Cardiac fibroblast (primary cell): ENCODE measurements around the gene KSR1.

ENCODE experiments used
- DNase-seq, 2 donors: peaks; one replicate each; pipeline versions ENCODE4 v3.0.0 to v3.0.0-alpha.2; 2010; ENCODE audit warnings: low read depth in 2 of 2
- H3K4me3 ChIP-seq, 2 donors: replicated peaks in 1 of 2; 1 replicate in 1 of 2; 2 replicates in 1 of 2; pipeline ENCODE4 v1.5.1; 2011; ENCODE audit warnings: low read depth in 2 of 2, low read length in 2 of 2, mild to moderate bottlenecking in 2 of 2, moderate library complexity in 1 of 2
- TF ChIP-seq, protein P1 (sequence below): IDR thresholded peaks from one replicate; pipeline ENCODE4 v1.5.1; 2011; ENCODE audit warnings: low read depth, mild to moderate bottlenecking, low read length, inconsistent platforms

The KSR1 gene

DNA sequence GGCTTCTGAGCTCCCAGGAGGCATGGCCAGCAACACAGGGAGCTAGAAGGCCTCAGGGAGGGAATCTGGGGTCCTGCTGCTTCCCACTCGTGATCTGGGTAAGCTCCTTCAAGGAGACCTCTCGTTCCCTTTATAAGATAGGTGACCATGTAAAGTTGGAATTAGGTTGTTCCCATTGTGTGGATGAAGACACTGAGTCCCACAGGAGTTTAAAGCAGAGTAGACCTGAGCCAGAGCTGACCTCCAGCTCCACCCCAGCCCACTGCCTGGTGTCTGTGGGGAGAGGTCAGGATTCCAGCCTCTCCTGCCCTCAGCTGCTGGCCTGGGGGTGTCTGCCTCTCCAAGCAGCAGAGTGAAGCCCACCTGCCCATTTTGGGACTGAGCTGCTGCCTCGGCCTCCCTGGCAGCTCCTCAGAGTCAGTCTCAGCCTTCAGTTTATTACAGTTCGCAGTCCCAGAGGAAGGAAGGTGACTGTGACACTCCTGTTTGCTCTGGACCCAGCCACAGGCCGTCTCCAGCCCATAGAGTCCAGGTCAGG is 141.6 kb downstream of the KSR1 start:
- no peak overlapping the region for H3K4me3 ChIP-seq
- no peak for DNase-seq
- TF ChIP-seq, protein P1, sequence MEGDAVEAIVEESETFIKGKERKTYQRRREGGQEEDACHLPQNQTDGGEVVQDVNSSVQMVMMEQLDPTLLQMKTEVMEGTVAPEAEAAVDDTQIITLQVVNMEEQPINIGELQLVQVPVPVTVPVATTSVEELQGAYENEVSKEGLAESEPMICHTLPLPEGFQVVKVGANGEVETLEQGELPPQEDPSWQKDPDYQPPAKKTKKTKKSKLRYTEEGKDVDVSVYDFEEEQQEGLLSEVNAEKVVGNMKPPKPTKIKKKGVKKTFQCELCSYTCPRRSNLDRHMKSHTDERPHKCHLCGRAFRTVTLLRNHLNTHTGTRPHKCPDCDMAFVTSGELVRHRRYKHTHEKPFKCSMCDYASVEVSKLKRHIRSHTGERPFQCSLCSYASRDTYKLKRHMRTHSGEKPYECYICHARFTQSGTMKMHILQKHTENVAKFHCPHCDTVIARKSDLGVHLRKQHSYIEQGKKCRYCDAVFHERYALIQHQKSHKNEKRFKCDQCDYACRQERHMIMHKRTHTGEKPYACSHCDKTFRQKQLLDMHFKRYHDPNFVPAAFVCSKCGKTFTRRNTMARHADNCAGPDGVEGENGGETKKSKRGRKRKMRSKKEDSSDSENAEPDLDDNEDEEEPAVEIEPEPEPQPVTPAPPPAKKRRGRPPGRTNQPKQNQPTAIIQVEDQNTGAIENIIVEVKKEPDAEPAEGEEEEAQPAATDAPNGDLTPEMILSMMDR, result no peak

DNA sequence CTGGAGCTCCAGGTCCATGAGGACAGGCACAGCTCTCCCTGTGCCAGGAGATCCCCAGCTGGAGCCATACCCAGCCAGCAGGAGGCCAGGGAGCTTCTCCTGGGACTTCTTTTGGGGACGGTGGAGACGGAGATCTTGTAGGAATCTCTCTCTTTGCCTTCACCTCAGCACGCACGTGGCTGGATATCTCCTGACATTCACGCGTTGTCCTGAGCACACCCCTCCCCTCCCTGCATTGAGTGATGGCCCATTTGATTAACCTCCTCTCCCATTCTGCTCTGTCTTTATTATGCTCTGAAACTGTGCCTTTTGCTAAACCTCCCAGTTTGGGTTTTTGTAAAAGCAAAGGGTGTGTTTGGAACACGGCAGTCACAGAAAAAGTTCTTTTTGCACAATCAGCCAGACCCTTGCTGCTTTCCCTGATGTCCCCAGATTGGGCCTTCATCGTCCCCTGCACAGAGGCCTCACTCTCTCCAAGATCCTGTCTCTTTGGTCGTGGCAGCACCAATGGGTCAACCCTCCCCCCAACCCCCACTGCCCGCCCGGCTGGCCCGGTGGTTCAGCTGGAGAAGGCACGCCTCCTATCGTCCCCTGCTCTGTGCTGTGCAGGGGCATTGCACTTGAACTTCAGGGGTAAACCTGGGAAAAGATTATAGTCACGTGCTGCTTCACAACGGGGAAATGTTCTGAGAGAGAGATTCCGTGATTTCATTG is 142.2 kb downstream of the KSR1 start:
- TF ChIP-seq, protein P1, result no peak
- no peak overlapping the region for H3K4me3 ChIP-seq
- DNase-seq, result no peak

DNA sequence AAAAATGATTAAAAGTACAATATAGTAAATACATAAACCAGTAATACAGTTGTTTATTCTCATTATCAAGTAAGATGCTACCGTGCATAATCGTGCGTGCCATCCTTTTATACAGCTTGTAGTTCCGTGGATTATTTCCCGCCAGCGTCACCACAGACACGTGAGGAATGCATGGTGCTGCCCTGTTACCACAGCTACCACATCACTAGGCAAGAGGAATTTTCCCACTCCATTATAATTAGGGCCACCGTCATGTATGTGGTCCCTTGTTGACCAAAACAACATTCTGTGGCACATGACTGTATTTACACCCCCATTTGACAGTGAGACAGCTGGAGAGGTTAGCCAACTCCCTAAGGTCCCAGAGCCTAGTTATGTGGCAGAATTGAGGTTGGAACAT is 144.2 kb downstream of the KSR1 start:
- no peak for DNase-seq
- no peak overlapping the region for H3K4me3 ChIP-seq
- TF ChIP-seq, protein P1, result no peak

DNA sequence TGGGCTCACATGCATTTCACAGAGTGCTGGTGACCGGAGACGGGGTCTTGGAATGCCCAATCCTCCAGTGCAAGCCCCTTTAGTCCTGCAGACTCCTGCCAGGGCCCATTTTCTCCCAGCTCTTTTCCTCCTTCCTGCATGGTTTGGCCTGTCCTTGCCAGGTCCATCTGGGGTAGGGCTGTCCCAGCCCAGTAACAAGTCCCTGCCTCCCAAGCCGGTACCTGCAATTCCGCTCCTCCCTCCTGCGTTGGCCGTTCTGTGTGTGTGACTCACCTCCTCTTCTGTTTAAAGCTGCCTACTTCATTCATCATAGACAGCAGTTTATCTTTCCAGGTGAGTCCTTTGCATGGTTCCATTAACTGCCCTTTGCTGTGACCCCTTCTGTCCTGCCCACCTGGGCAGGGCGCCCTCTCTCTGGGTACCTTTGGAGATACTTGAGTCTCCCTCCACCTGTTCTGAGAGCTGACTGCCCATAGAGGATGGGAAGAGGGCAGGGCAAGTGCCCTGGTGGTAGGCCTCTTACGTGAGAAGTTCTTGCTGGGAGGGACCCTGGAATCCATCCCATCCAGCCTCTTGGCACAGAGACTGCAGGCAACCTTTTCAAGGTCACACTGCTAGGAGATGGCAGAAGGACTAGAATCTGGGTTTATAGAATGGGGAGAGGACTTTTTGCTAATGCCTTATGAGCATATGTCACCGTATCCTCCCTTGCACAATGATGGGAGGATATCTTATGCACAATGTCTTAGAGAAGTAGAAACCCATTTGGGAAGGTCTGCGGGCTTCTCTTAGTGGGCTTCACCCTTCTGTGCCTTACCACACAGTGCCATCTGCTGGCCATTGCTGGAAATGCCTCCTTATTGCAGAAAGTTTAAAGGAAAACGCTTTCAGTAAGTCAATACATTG is 145.1 kb downstream of the KSR1 start:
- no peak overlapping the region for H3K4me3 ChIP-seq
- peak; percentile 88 to 90 for DNase-seq
- TF ChIP-seq, protein P1, result peak; percentile 93

DNA sequence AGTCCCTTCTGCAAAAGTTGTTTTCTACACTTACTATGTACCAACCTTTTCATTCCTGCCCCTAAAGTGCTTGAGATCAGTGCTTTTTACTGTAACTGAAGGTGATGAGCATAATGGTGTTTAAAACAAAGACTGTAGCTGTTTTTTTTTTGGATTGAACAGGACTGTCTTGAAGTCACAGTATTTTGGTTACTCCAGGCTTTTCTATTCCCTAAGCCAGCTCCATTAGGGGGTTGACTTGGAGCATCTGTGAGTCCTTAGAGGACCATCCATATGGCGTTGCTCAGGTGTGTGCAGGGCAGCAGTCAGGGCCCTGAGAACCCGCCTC is 145.7 kb downstream of the KSR1 start:
- TF ChIP-seq, protein P1, result no peak
- H3K4me3 ChIP-seq, result no peak overlapping the region
- no peak for DNase-seq

DNA sequence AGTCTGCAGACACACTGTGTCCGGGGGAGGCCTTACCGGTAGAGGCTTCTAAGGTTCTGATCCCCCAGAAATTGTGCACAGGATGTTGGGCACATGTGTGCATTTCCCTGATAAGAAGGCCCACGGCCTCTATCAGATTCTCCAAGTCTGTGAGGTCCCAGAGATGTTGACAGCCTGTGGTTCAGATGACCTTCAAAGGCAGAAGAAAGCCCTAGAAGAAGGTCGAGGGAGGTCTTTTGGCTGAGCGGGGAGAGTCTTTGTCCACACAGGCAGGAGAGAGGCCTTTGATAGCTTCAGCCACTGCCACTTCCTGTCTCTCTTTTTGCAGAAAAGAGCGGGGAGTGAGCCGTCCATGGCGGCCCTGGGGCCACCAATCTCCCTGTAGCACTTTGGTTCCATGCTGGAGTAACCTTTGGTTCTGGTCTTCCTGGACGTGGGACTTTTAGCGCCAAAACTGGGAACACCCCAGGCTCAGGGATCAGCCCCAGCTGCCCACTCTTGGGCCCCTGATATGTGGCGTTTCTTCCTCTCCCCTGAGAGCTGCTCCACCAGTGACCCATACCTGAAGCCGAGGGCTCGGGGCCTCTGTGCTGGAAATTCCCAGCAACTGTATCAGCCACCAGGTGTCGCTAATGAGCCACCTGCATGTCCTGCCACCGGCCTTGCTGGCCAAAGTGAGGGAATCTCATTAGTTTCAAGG is 146.6 kb downstream of the KSR1 start:
- peak; percentile 72 to 80 for DNase-seq
- TF ChIP-seq, protein P1, result peak; percentile 99
- no peak overlapping the region for H3K4me3 ChIP-seq
